Measurements from ENCODE around the gene DDIT3. TPM values are rescaled to one million over a fixed set of nuclear protein-coding genes. Genes with fewer than 3 reads are reported as not detected.

The DDIT3 gene
- total and polyA plus RNA-seq, 2 of the 4 experiments (the other 2 are of a cell fraction): 19.4 to 54.4 TPM

- H3K56ac ChIP-seq (ENCODE audit: extremely low read depth, insufficient read depth, low read length): peak overlapping the region; percentile 91
- peak overlapping the region; percentile 59 for H3K4me3 ChIP-seq (ENCODE audit: insufficient read depth, low read depth, low read length)
- H3K4me1 ChIP-seq (ENCODE audit: control insufficient read depth, insufficient read depth, low read length): peaks cover 22% of the 10 kb centered on the region
- no peaks in the 10 kb centered on the region for H3K27me3 ChIP-seq (ENCODE audit: control insufficient read depth, insufficient read depth, low read length)
- dilution Hi-C loops (cut with HindIII; ENCODE audit: low sequenced_read_pairs, unreplicated experiment): no loop called here
- H3K27ac ChIP-seq (ENCODE audit: insufficient read depth, low read length): peak overlapping the region; percentile 88
- peak overlapping the region; percentile 64 for H4K91ac ChIP-seq (ENCODE audit: insufficient read depth, low read depth, low read length)
- ChIA-PET CTCF (interaction anchor here (0.6 kb wide), 1 partner anchor 805 kb away, joined by 3 read pairs; no protein-coding TSS in a partner anchor), POLR2A (ENCODE audit: unreplicated experiment) (interaction anchor here (0.7 kb wide), 1 partner anchor 13 kb away, joined by 7 read pairs; no protein-coding TSS in a partner anchor)
- H3K79me1 ChIP-seq (ENCODE audit: low read depth in 1 of 2, low read length in 2 of 2): peaks cover 17 to 66% of the 10 kb centered on the region in 2 experiments
- H4K8ac ChIP-seq (ENCODE audit: low read depth in 2 of 2, low read length in 2 of 2): peak overlapping the region; percentile 47 to 78; a peak in 3 of 4 replicates
- TF ChIP-seq POLR2A (IDR thresholded peaks at IDR 0.05; ENCODE audit: low read depth, low read length) (no peak), SMC3 (IDR thresholded peaks at IDR 0.05; ENCODE audit: low read depth, low read length) (no peak), ELK1 (IDR thresholded peaks at IDR 0.05; ENCODE audit: borderline replicate concordance, low read depth, low read length) (no peak), CEBPB (IDR thresholded peaks at IDR 0.05; ENCODE audit: low read depth, low read length) (peak; percentile 62), BHLHE40 (IDR thresholded peaks at IDR 0.05; ENCODE audit: low read depth, low read length) (no peak), RFX5 (IDR thresholded peaks at IDR 0.05; ENCODE audit: low read depth, low read length) (no peak), RCOR1 (IDR thresholded peaks at IDR 0.05; ENCODE audit: insufficient replicate concordance, low read length) (no peak), RAD21 (IDR thresholded peaks at IDR 0.05; ENCODE audit: low read length) (no peak), MAZ (IDR thresholded peaks at IDR 0.05; ENCODE audit: borderline replicate concordance, low read depth, low read length) (0 out of 2 replicates have a peak, but pooled peaks have one; percentile 7), MAFK (IDR thresholded peaks at IDR 0.05; ENCODE audit: low read depth, low read length) (no peak), CHD1 (IDR thresholded peaks at IDR 0.05; ENCODE audit: low read depth, low read length) (no peak), FOS (IDR thresholded peaks at IDR 0.05; ENCODE audit: low read depth, low read length) (no peak), NFE2L2 (IDR thresholded peaks at IDR 0.05; ENCODE audit: low read depth, low read length) (no peak), MXI1 (IDR thresholded peaks at IDR 0.05; ENCODE audit: borderline replicate concordance, low read depth, low read length) (0 out of 2 replicates have a peak, but pooled peaks have one; percentile 33), USF2 (IDR thresholded peaks at IDR 0.05; ENCODE audit: low read depth, low read length) (no peak)
- peak overlapping the region; percentile 93 for H3K4me2 ChIP-seq (ENCODE audit: low read depth, low read length)
- peak overlapping the region; percentile 41; the same call in 1 of the 2 replicates for H2BK120ac ChIP-seq (ENCODE audit: low read depth, low read length)
- peaks cover 40% of the 10 kb centered on the region for H3K36me3 ChIP-seq (ENCODE audit: control insufficient read depth, insufficient read depth, low read length)
- H3K23ac ChIP-seq (ENCODE audit: low read depth, low read length): peak overlapping the region; percentile 39
- peaks cover 45% of the 10 kb centered on the region for H4K20me1 ChIP-seq (ENCODE audit: insufficient read depth, low read length)
- H3K14ac ChIP-seq (replicated peaks; ENCODE audit: low read depth, low read length): peak overlapping the region; percentile 93
- intact Hi-C loops (cut with micrococcal nuclease): no loop called here
- in situ Hi-C loops (cut with MboI; ENCODE audit: low sequenced_read_pairs): no loop called here
- H2BK20ac ChIP-seq (ENCODE audit: low read depth, low read length): no peak overlapping the region
- ATAC-seq (ENCODE audit: low read depth) (peak; percentile 0; the same call in 1 of the 2 replicates), DNase-seq (peak; percentile 49)
- peak overlapping the region; percentile 100 for H2AK9ac ChIP-seq (replicated peaks; ENCODE audit: low read depth, low read length, poor library complexity)
- peak overlapping the region; percentile 6 for H3K18ac ChIP-seq (ENCODE audit: low read depth, low read length)
- peak overlapping the region; percentile 59; the same call in 1 of the 3 replicates for H2BK15ac ChIP-seq (ENCODE audit: low read depth, low read length)
- H2BK5ac ChIP-seq (ENCODE audit: low read depth, low read length, poor library complexity, severe bottlenecking): peak overlapping the region; percentile 85
- H3K9me1 ChIP-seq (ENCODE audit: insufficient read depth, low read length): peaks cover 14% of the 10 kb centered on the region
- no TSS peak for BruUV-seq (replicated peaks)
- 17% methylated on average over 1 of the region's 38 CpGs; no CpG with 5 or more reads in 1 of the 2 experiments for WGBS, 2 experiments (ENCODE audit: extremely low coverage in 2 of 2, insufficient read length in 1 of 2)
- H3K9me3 ChIP-seq (ENCODE audit: control insufficient read depth, insufficient read depth, low read length): no peaks in the 10 kb centered on the region
- H3K9ac ChIP-seq (ENCODE audit: low read depth, low read length): peak overlapping the region; percentile 91
- H2AFZ ChIP-seq (replicated peaks; ENCODE audit: low read length, poor library complexity): peak overlapping the region; percentile 93
- peak overlapping the region; percentile 91 for H3K4ac ChIP-seq (ENCODE audit: low read depth, low read length)
- no peak overlapping the region for H4K5ac ChIP-seq (ENCODE audit: low read depth, low read length)
- peak overlapping the region; percentile 98 for H2AK5ac ChIP-seq (ENCODE audit: low read depth, low read length)
These were observed 2.8 kb upstream of the DDIT3 start for GRCh38 chr12:57522887-57523705.

All from IMR-90 (cell line).